Parathyroid adenoma (tissue), 2 donors: ENCODE results near the gene ST6GAL1.

Experiments
- H2AFZ ChIP-seq: fragments of 300-600 bp; sonication (generic); one replicate; pipeline ENCODE4 v1.7.0; 2017; ENCODE audit warnings: antibody characterized with exemption, mild to moderate bottlenecking
- H3K27ac ChIP-seq: fragments of 300-600 bp; sonication (generic); one replicate; pipeline ENCODE4 v1.7.0; 2017
- H3K27me3 ChIP-seq: fragments of 300-600 bp; sonication (generic); one replicate; pipeline ENCODE4 v1.7.0; 2017; ENCODE audit warnings: low read length; ENCODE audit not compliant: control insufficient read depth, insufficient read depth
- H3K36me3 ChIP-seq: fragments of 300-600 bp; sonication (generic); one replicate; pipeline ENCODE4 v1.7.0; 2017; ENCODE audit warnings: low read length; ENCODE audit not compliant: control insufficient read depth, insufficient read depth
- H3K4me1 ChIP-seq: fragments of 300-600 bp; sonication (generic); one replicate; pipeline ENCODE4 v1.7.0; 2017; ENCODE audit warnings: control low read depth
- H3K4me2 ChIP-seq: fragments of 300-600 bp; sonication (generic); one replicate; pipeline ENCODE4 v1.7.0; 2017; ENCODE audit warnings: low read length
- H3K4me3 ChIP-seq: fragments of 300-600 bp; sonication (generic); one replicate; pipeline ENCODE4 v1.7.0; 2017; ENCODE audit warnings: low read depth, low read length
- H3K79me2 ChIP-seq: fragments of 300-600 bp; sonication (generic); one replicate; pipeline ENCODE4 v1.7.0; 2017; ENCODE audit warnings: control low read depth
- H3K9ac ChIP-seq: fragments of 300-600 bp; sonication (generic); one replicate; pipeline ENCODE4 v1.7.0; 2017; ENCODE audit warnings: mild to moderate bottlenecking
- H3K9me3 ChIP-seq: fragments of 300-600 bp; sonication (generic); one replicate; pipeline ENCODE4 v1.7.0; 2017; ENCODE audit warnings: low read length; ENCODE audit not compliant: control insufficient read depth
- TF ChIP-seq, protein P1 (sequence below): fragments of 300-600 bp; sonication (generic); IDR thresholded peaks from one replicate; pipeline ENCODE4 v1.7.0; 2017; ENCODE audit warnings: antibody characterized with exemption, mild to moderate bottlenecking
- donor health status: primary hyperparathyroidism.

Gene ST6GAL1

DNA sequence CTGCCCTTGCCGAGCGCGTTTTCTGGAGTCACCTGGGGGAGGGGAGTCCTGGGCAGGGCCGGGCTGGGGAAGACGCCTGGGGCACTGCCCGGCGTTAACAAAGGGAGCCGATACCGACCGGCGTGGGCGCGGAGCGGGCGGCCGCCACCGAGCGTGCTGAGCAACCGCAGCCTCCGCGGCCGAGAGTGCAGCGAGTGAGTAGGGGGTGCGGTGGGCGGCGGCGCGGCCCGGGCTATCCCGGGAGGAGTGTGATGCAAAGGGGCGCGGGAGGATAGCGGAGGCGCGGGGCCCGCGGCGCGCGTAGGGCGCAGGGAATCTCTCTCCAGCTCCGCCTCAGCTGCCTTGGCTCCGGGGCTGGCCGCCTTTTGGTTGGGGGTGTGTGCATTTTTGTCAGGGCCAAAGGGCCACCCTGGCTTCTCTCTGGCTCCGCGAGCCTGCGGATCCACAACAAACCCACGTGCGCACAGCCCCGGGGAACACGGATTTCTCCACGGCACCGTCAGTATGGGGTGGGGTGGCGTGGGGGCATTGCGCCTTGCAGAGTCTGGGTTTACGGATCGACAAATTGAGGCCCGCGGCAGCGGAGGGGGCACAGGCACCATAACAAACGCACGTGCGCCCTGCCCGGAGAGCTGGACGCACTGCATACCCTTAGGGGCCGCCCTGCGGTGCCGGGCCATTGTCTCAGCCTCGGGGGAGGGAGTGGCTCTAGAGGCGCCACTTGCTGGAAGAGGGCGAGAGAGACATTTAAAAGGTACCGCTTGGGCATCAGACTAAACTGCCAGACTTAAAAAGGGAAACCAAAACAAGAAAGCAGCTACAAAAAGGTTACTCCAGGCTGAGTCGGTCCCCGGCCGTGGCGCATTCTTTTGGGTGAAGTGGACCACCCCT, 560 bp downstream of the ST6GAL1 start:
- Histone ChIP-seq H3K36me3 (no peaks in the 10 kb centered on the region), H3K9me3 (no peaks in the 10 kb centered on the region), H3K79me2 (peaks cover 12% of the 10 kb centered on the region), H2AFZ (peak overlapping the region; percentile 83), H3K4me1 (peaks cover 5% of the 10 kb centered on the region), H3K4me3 (peak overlapping the region; percentile 75), H3K27ac (peak overlapping the region; percentile 74), H3K9ac (peak overlapping the region; percentile 5), H3K27me3 (no peaks in the 10 kb centered on the region), H3K4me2 (peak overlapping the region; percentile 86)
- TF ChIP-seq, protein P1, sequence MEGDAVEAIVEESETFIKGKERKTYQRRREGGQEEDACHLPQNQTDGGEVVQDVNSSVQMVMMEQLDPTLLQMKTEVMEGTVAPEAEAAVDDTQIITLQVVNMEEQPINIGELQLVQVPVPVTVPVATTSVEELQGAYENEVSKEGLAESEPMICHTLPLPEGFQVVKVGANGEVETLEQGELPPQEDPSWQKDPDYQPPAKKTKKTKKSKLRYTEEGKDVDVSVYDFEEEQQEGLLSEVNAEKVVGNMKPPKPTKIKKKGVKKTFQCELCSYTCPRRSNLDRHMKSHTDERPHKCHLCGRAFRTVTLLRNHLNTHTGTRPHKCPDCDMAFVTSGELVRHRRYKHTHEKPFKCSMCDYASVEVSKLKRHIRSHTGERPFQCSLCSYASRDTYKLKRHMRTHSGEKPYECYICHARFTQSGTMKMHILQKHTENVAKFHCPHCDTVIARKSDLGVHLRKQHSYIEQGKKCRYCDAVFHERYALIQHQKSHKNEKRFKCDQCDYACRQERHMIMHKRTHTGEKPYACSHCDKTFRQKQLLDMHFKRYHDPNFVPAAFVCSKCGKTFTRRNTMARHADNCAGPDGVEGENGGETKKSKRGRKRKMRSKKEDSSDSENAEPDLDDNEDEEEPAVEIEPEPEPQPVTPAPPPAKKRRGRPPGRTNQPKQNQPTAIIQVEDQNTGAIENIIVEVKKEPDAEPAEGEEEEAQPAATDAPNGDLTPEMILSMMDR: no peak

DNA sequence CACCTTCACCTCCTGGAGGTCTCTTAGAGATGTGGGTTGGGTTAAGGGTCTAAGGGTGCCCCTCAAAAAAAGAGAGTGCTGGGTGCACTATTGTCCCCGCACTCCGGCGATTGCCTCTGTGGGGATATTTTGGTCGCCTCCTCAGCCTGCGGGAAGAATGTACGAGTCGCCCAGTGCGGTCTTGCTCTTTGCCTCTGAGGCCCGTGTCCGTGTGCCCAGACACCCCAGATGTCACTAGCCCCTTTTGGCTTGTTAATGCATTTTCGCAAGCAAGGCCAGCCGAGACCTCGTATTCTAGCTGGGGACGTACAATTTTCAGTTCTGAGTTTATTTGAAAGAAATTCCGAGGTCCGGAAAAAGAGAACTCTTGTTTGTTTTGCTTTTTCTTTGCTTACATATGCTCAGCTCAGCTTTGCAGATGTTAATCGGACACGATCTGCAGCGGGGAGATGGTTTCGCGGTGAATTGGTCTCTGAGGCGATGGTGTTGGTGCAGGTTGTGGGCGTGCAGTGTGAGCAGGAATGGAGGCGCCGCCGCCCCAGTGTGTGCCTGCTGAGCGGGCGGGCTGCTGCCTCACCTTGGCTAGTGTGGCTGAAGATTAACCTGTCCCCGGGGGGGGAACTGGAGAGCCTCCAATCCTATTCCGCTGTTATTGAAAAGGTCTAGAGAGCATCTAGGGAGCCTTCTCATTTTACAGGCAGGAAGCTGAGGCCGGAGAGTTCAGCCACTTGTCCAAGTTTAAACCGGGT, 1.4 kb downstream of the ST6GAL1 start:
- no peaks in the 10 kb centered on the region for H3K9me3 ChIP-seq
- no peaks in the 10 kb centered on the region for H3K36me3 ChIP-seq
- peak overlapping the region; percentile 75 for H3K4me3 ChIP-seq
- H3K4me1 ChIP-seq: peaks cover 5% of the 10 kb centered on the region
- H3K79me2 ChIP-seq: peaks cover 12% of the 10 kb centered on the region
- no peaks in the 10 kb centered on the region for H3K27me3 ChIP-seq
- H2AFZ ChIP-seq: peak overlapping the region; percentile 83
- H3K27ac ChIP-seq: peak overlapping the region; percentile 74
- TF ChIP-seq, protein P1: no peak
- peak overlapping the region; percentile 86 for H3K4me2 ChIP-seq
- no peak overlapping the region for H3K9ac ChIP-seq

DNA sequence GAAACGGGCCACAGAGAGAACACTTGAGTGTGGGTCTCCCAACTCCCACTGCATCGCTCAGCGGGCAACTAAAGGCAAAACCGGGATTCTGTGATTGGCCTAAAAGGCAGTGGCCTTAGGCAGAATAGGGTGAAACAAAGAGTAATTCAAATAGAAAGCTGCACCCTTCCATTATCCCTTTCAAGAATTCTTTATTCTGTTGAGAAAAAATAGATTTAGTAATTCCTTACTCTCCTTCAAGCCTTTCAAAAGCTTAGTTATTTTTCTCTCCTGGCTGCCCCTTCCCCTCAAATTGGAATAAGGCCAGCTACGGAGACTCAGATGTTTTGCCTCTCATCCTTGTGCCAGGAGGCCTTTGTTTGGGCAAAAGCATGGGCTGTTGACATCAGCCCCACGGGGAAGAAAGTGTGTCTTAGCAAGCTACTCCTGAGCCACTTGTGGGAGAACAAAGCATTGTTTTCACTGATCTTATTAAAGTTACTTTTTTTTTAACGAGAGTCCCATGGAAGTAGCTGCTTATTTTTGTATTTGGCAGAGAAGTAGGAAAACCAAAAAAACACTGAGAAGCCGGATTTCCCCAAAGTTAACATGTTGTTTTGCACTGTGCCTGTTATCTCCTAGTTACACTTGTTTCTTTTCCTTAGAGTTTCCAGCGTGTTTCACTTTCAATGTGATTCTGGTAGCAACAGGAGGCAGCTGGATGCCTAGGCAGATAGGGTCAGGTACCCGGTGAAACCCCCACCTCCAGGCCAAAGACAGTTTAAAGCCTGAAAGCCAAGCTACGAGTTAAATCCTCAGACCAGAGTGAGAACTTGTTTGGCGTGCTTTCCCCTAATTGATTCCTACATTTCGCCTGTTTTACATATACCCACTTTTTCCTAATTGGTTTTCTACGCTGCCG, 2.2 kb downstream of the ST6GAL1 start:
- Histone ChIP-seq H3K4me2 (peak overlapping the region; percentile 86), H3K79me2 (peaks cover 12% of the 10 kb centered on the region), H3K9ac (no peak overlapping the region), H3K9me3 (no peaks in the 10 kb centered on the region), H3K27ac (peak overlapping the region; percentile 74), H2AFZ (peak overlapping the region; percentile 83), H3K36me3 (no peaks in the 10 kb centered on the region), H3K27me3 (no peaks in the 10 kb centered on the region), H3K4me3 (peak overlapping the region; percentile 75), H3K4me1 (peaks cover 5% of the 10 kb centered on the region)
- TF ChIP-seq, protein P1: no peak

DNA sequence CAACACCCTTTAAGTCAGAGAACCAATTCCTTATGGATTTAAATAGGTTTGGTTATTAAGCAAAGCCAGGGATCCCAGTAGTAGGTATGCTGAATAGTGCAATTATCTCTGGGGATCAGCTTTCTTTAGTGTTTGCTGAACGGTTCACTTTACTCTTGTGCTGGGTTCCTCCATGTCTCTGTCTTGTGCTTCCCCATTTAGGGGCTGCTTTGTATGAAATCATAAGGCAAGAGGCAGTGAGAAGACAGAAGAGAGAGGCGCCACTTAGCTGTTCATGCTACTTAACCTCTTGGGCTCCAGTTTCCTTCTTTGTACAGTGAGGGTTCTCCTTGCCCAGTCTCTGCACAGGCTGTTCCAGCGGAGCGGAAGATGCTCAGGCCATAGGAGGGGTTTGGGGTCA, 3.5 kb downstream of the ST6GAL1 start:
- peaks cover 5% of the 10 kb centered on the region for H3K4me1 ChIP-seq
- no peak overlapping the region for H3K27ac ChIP-seq
- H3K4me2 ChIP-seq: no peak overlapping the region
- no peaks in the 10 kb centered on the region for H3K36me3 ChIP-seq
- H3K79me2 ChIP-seq: peaks cover 18% of the 10 kb centered on the region
- no peaks in the 10 kb centered on the region for H3K9me3 ChIP-seq
- no peak overlapping the region for H3K9ac ChIP-seq
- H2AFZ ChIP-seq: no peak overlapping the region
- TF ChIP-seq, protein P1: no peak
- H3K27me3 ChIP-seq: no peaks in the 10 kb centered on the region
- no peak overlapping the region for H3K4me3 ChIP-seq
